Measurements from ENCODE around the gene TRIM27. TPM values are rescaled to one million over a fixed set of nuclear protein-coding genes. Genes with fewer than 3 reads are reported as not detected.
"Not testable (repeated sequence)": the region's sequence is repeated elsewhere in the genome, so short reads cannot be mapped to it uniquely, and the experiment has no call there.

TRIM27 gene
- total and polyA plus RNA-seq, 4 donors, result 34.8 to 81.9 (median 46.1) TPM

- ATAC-seq (ENCODE audit: insufficient read depth, low FRiP score), result no peak
- no peak overlapping the region for H3K9ac ChIP-seq (ENCODE audit: insufficient read depth in 1 of 2, low read length in 2 of 2)
- no peak for DNase-seq
- no peak overlapping the region for H3K27ac ChIP-seq (ENCODE audit: low read depth in 1 of 2, low read length in 1 of 2)
- H3K9me3 ChIP-seq (ENCODE audit: control insufficient read depth in 4 of 4, insufficient read depth in 3 of 4, low read length in 3 of 4), result peaks cover 0 to 2% (median 0%) of the 10 kb centered on the region in 4 donors
- peaks cover 0 to 26% (median 20%) of the 10 kb centered on the region in 3 donors for H3K27me3 ChIP-seq (ENCODE audit: control insufficient read depth in 3 of 3, insufficient read depth in 3 of 3, low read length in 2 of 3)
- H3K4me1 ChIP-seq (ENCODE audit: control insufficient read depth in 5 of 5, insufficient read depth in 5 of 5, low read length in 5 of 5), result peaks cover 0 to 3% (median 0%) of the 10 kb centered on the region in 5 donors
- no peak overlapping the region for H3K4me3 ChIP-seq
- H3K36me3 ChIP-seq (ENCODE audit: control insufficient read depth in 4 of 4, insufficient read depth in 4 of 4, low read length in 4 of 4), result no peaks in the 10 kb centered on the region
- TF ChIP-seq CTCF (IDR thresholded peaks at IDR 0.05; ENCODE audit: control extremely low read depth, extremely low read depth), result no peak
- WGBS, 2 donors, result 87 to 89% methylated on average over 3 of the region's 3 CpGs
Observed at GRCh38 chr6:28956331-28956730, 32.5 kb upstream of the TRIM27 start.

DNA sequence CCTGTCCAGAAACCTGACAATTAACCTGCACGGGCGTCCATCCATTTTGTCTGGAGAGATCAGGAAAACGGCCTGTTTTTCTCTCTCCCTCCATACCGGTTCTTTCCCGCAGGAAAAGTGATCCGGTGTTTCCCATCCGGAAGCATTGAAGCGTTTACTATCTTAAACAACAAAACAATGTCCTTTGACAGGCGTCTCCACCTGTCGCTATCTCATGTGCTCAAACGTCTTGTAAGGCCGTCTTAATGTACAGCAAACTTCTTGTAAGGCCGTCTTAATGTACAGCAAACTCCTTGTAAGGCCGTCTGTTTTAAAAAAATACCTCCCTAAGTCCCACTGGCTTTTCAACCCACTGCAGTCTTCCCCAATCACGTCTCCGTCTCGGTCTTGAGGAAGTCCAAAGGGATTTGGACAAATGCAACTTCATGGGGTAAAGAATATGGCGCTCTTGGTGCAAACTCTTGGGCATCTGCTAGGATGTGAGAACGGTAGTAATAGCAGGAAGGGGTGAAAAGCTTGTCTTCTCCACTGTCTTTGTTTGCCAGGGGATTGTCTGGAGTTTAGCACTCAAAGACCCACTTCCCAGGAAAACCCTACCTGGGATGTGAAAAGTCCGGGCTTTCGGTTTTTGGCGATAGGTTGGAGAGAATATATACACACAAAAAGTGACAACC lies 29.9 kb upstream of the TRIM27 start:
- ATAC-seq (ENCODE audit: insufficient read depth, low FRiP score), result no peak

DNA sequence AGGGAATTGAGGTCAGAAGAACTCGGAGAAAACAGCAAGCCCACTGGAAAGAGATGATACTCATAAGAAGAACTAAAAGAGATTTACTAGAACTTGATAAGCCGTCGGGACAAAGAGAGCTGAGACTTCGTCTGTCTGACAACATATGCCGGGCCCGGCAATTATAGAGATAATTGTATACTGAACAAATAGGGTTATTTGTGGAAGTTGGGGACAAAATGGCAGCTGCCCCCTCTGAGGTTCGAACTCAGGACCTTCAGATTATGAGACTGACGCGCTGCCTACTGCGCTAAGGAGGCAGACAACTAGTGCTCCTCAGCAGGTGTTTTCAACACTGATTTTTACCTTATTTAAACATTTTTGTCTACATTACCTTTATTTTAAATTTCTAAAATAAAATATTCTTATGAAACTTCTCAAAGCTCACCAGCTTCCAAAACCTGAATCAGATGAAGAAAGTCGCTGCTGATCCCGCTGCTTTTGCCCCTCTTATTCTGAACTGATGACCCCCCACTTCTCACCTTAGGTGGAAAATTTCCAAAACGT lies 29.3 kb upstream of the TRIM27 start:
- TF ChIP-seq CTCF (IDR thresholded peaks at IDR 0.05; ENCODE audit: control extremely low read depth, extremely low read depth), result no peak
- 20 to 23% methylated on average over 13 of the region's 13 CpGs for WGBS, 2 donors
- DNase-seq (peak; percentile 33 to 51 (median 48)), ATAC-seq (ENCODE audit: insufficient read depth, low FRiP score) (peak; percentile 72)
- Histone ChIP-seq H3K27ac (ENCODE audit: low read depth in 1 of 2, low read length in 1 of 2) (no peak overlapping the region), H3K36me3 (ENCODE audit: control insufficient read depth in 4 of 4, insufficient read depth in 4 of 4, low read length in 4 of 4) (no peaks in the 10 kb centered on the region), H3K4me1 (ENCODE audit: control insufficient read depth in 5 of 5, insufficient read depth in 5 of 5, low read length in 5 of 5) (peaks cover 0 to 3% (median 0%) of the 10 kb centered on the region in 5 donors), H3K9me3 (ENCODE audit: control insufficient read depth in 4 of 4, insufficient read depth in 3 of 4, low read length in 3 of 4) (peaks cover 0 to 2% (median 0%) of the 10 kb centered on the region in 4 donors), H3K4me3 (no peak overlapping the region), H3K27me3 (ENCODE audit: control insufficient read depth in 3 of 3, insufficient read depth in 3 of 3, low read length in 2 of 3) (peaks cover 0 to 26% (median 20%) of the 10 kb centered on the region in 3 donors), H3K9ac (ENCODE audit: insufficient read depth in 1 of 2, low read length in 2 of 2) (no peak overlapping the region)

More for the DNA sequence above, 29.9 kb upstream of the TRIM27 start:
- Histone ChIP-seq H3K9me3 (ENCODE audit: control insufficient read depth in 4 of 4, insufficient read depth in 3 of 4, low read length in 3 of 4) (peaks cover 0 to 2% (median 0%) of the 10 kb centered on the region in 4 donors), H3K4me1 (ENCODE audit: control insufficient read depth in 5 of 5, insufficient read depth in 5 of 5, low read length in 5 of 5) (peaks cover 0 to 3% (median 0%) of the 10 kb centered on the region in 5 donors), H3K4me3 (no peak overlapping the region), H3K36me3 (ENCODE audit: control insufficient read depth in 4 of 4, insufficient read depth in 4 of 4, low read length in 4 of 4) (no peaks in the 10 kb centered on the region), H3K27me3 (ENCODE audit: control insufficient read depth in 3 of 3, insufficient read depth in 3 of 3, low read length in 2 of 3) (peaks cover 0 to 26% (median 20%) of the 10 kb centered on the region in 3 donors), H3K27ac (ENCODE audit: low read depth in 1 of 2, low read length in 1 of 2) (no peak overlapping the region), H3K9ac (ENCODE audit: insufficient read depth in 1 of 2, low read length in 2 of 2) (peak overlapping the region in 1 of 2 donors; percentile 8)
- WGBS, 2 donors, result 3 to 6% methylated on average over 22 of the region's 22 CpGs
- no peak for TF ChIP-seq CTCF (IDR thresholded peaks at IDR 0.05; ENCODE audit: control extremely low read depth, extremely low read depth)
- DNase-seq, result peak; percentile 16 to 25 (median 18)

- not testable (repeated sequence) for H3K4me3 ChIP-seq; DNase-seq; H3K9ac ChIP-seq (ENCODE audit: insufficient read depth in 1 of 2, low read length in 2 of 2); H3K27ac ChIP-seq (ENCODE audit: low read depth in 1 of 2, low read length in 1 of 2); H3K4me1 ChIP-seq (ENCODE audit: control insufficient read depth in 5 of 5, insufficient read depth in 5 of 5, low read length in 5 of 5); H3K9me3 ChIP-seq (ENCODE audit: control insufficient read depth in 4 of 4, insufficient read depth in 3 of 4, low read length in 3 of 4); H3K36me3 ChIP-seq (ENCODE audit: control insufficient read depth in 4 of 4, insufficient read depth in 4 of 4, low read length in 4 of 4); ATAC-seq (ENCODE audit: insufficient read depth, low FRiP score)
- H3K27me3 ChIP-seq (ENCODE audit: control insufficient read depth in 3 of 3, insufficient read depth in 3 of 3, low read length in 2 of 3), result peaks cover 0 to 19% (median 9%) of the 10 kb centered on the region in 3 donors
- 96 to 97% methylated on average over 38 to 41 of the region's 41 CpGs for WGBS, 2 donors
Observed at GRCh38 chr6:28949656-28950195, 25.9 kb upstream of the TRIM27 start.
